ENCODE data around the gene RELB.
"Not testable (repeated sequence)": the region's sequence is repeated elsewhere in the genome, so short reads cannot be mapped to it uniquely, and the experiment has no call there.

DNA sequence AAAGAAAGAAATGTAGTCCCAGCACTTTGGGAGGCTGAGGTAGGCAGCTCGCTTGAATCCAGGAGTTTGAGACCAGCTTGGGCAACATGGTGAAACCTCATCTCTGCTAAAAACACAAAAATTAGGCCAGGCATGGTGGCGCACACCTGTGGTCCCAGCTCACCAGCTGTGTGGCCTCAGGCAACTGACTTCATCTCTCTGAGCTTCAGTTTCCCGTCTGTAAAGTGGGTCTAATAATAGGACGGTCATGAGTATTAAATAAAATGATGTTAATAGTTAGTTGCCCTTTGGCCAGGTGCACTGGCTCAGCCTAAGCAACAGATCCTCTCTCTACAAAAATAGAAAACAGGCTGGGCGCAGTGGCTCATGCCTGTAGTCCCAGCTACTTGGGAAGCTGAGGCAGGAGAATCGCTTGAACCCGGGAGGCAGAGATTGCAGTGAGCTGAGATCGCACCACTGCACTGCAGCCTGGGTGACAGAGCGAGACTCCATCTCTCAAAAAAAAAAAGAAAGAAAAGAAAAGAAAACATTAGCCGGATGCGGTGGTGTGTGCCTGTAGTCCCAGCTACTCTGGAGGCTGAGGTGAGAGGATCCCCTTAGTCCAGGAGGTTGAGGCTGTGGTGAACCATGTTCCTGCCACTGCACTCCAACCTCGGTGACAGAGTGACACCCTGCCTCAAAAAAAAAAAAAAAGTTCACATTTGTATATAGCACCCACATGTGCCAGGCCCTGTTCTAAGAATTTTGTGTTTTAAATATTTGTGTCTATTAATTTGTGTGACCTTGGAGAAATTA is 1.9 kb upstream of the RELB start:
- not testable (repeated sequence) for TF ChIP-seq POLR2A (IDR thresholded peaks at IDR 0.05; ENCODE audit: low read depth, low read length); POLR2AphosphoS5 (IDR thresholded peaks at IDR 0.05; ENCODE audit: low read depth, low read length); TAF1 (IDR thresholded peaks at IDR 0.05; ENCODE audit: borderline replicate concordance, low read depth, low read length)

Measured in GM12892 (cell line).